Parietal lobe (tissue), 2 donors: ENCODE results near the gene ARL14. TPM values are rescaled to one million over a fixed set of nuclear protein-coding genes. Genes with fewer than 3 reads are reported as not detected.

Source experiments
- small RNA-seq: library from RNA; depleted of rRNA; stranded (forward); fragments of <200 nt; gene quantifications from one replicate; pipeline ENCODE3, GENCODE V24; 2014; ENCODE audit warnings: low replicate concordance
- total RNA-seq: library from RNA; depleted of rRNA; stranded (reverse); fragments of >200 nt; gene quantifications from one replicate; pipeline ENCODE4 v1.2.3, GENCODE V29; 2014

ARL14 gene
- not detected for total RNA-seq

DNA sequence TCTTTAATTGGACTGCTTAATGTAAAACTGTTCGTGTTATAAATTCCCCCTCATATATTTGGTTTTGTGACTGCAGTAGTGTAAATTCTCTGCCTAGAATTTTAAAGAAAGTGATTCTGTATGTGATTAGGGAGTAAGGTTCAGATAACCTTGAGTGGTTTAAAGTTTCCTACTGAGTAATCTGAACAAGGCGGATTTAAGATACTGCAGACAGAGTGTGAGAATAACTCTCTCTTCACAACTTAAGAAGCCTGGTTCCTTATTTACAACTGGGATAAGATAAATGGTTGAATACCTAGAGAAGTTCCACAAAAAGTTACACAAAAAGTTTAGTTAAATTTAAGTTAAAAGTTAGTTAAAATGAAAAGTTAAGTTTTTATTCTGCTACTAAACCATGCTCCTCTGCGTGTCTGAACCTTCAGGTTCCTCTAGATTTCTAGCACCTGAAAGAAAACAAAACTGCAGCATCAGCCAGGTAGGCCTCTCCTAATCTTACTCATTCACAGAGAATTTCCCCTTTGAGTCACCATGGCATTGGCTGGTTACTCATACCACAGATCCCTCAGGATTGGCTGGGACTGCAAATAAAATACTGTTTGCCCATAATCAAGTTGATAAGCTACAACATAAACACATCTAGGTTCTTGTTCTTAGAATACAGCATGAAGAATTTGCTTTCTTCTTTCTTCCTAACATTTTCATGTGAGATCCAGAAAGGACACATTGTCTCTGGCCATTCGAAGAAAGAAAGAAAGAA is at the start of gene ARL14:
ARL14 (plus strand) TSS at position 614 of the 757 bp plus-strand sequence. CDS start 187 bp downstream, outside the sequence.

Small RNAs within 50 kb of the gene (small RNA-seq; reads per million reads assigned to genes)
- not detected for gene RF00139

Other genes starting within 250 kb of the ARL14 start
- 14.1 TPM for gene TRIM59, start 227.4 kb upstream of the ARL14 start, total RNA-seq
- gene KPNA4, start 111.6 kb upstream of the ARL14 start, total RNA-seq, result 38.5 TPM
- gene PPM1L, start 79.1 kb downstream of the ARL14 start, total RNA-seq, result 106 TPM